Osteocyte (in vitro differentiated cells): ENCODE results near the gene TOPAZ1. TPM values are rescaled to one million over a fixed set of nuclear protein-coding genes. Genes with fewer than 3 reads are reported as not detected.

Experiments
- DNase-seq: peaks from one replicate; pipeline ENCODE4 v3.0.0; 2021; ENCODE audit warnings: mixed read lengths; ENCODE audit not compliant: unreplicated experiment; ENCODE audit errors: extremely low spot score
- H3K27ac Mint-ChIP-seq: one replicate; pipeline ENCODE4 v1.8.0; 2021; ENCODE audit warnings: mild to moderate bottlenecking, mixed read lengths; ENCODE audit not compliant: unreplicated experiment
- H3K27me3 Mint-ChIP-seq: one replicate; pipeline ENCODE4 v1.8.0; 2021; ENCODE audit warnings: mixed read lengths; ENCODE audit not compliant: unreplicated experiment
- H3K36me3 Mint-ChIP-seq: one replicate; pipeline ENCODE4 v1.8.0; 2021; ENCODE audit warnings: mixed read lengths; ENCODE audit not compliant: unreplicated experiment
- H3K4me1 Mint-ChIP-seq: one replicate; pipeline ENCODE4 v1.8.0; 2021; ENCODE audit warnings: mixed read lengths; ENCODE audit not compliant: unreplicated experiment
- H3K4me3 Mint-ChIP-seq: one replicate; pipeline ENCODE4 v1.8.0; 2021; ENCODE audit warnings: mild to moderate bottlenecking, moderate library complexity, mixed read lengths; ENCODE audit not compliant: unreplicated experiment
- H3K9me3 Mint-ChIP-seq: one replicate; pipeline ENCODE4 v1.8.0; 2021; ENCODE audit warnings: mixed read lengths; ENCODE audit not compliant: unreplicated experiment
- total RNA-seq: library from RNA; stranded (reverse); gene quantifications from 2 replicates; pipeline ENCODE4 v1.2.1, GENCODE V29; 2021
- TF ChIP-seq, protein P1 (sequence below): fragments of 200-600 bp; sonication (generic); IDR thresholded peaks from 2 replicates; pipeline ENCODE4 v1.5.0; 2021; ENCODE audit warnings: antibody characterized with exemption, mild to moderate bottlenecking, moderate library complexity

Gene TOPAZ1
- total RNA-seq, 1 donor from 2014 or later = not detected

DNA sequence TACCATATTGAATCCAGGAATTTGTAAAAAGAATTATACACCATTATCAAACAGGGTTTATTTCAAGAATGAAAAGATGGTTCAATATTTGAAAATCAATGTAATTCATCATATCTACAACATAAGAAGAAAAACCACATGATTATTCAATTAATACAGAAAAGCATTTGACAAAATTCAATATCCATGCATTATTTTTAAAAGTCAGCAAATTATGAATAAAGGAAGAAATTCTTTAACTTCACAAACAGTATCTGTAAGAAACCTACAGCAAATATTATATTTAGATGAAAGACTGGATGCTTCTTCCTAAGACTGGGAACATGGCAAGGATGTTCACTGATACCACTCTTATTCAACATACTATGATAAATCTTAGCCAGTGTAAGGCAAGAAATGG lies 55.6 kb downstream of the TOPAZ1 start:
- no peak overlapping the region for H3K27ac Mint-ChIP-seq
- no peak for DNase-seq
- TF ChIP-seq, protein P1, sequence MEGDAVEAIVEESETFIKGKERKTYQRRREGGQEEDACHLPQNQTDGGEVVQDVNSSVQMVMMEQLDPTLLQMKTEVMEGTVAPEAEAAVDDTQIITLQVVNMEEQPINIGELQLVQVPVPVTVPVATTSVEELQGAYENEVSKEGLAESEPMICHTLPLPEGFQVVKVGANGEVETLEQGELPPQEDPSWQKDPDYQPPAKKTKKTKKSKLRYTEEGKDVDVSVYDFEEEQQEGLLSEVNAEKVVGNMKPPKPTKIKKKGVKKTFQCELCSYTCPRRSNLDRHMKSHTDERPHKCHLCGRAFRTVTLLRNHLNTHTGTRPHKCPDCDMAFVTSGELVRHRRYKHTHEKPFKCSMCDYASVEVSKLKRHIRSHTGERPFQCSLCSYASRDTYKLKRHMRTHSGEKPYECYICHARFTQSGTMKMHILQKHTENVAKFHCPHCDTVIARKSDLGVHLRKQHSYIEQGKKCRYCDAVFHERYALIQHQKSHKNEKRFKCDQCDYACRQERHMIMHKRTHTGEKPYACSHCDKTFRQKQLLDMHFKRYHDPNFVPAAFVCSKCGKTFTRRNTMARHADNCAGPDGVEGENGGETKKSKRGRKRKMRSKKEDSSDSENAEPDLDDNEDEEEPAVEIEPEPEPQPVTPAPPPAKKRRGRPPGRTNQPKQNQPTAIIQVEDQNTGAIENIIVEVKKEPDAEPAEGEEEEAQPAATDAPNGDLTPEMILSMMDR = no peak
- no peaks in the 10 kb centered on the region for H3K4me1 Mint-ChIP-seq
- H3K36me3 Mint-ChIP-seq = no peaks in the 10 kb centered on the region
- H3K4me3 Mint-ChIP-seq = no peak overlapping the region
- H3K9me3 Mint-ChIP-seq = no peaks in the 10 kb centered on the region
- peaks cover 49% of the 10 kb centered on the region for H3K27me3 Mint-ChIP-seq

GRCh38 chr3:44301746-44302145 lies 60.1 kb downstream of the TOPAZ1 start:
- Mint-ChIP-seq H3K9me3 (no peaks in the 10 kb centered on the region), H3K27me3 (peaks cover 48% of the 10 kb centered on the region), H3K27ac (no peak overlapping the region), H3K4me3 (no peak overlapping the region), H3K4me1 (no peaks in the 10 kb centered on the region), H3K36me3 (no peaks in the 10 kb centered on the region)
- no peak for DNase-seq
- TF ChIP-seq, protein P1 = no peak

DNA sequence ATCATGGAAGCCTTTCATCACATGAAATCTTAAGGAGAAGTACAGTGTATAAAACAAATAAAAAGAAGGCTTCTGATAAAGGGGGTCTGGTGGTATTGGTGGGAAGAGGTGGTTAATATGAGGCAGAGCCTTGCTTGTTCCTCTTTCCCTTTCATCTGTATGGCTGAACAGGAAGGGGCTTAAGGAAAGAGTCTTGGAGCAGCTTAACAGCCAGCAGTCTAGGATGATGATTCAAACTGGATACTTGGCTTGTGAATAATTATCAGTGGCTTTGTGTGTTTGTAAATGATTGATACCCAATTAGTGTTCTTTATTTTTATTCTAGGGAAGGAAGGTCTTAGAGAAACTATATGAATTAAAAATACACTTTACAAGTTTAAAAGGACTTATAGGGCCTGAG lies 67.8 kb downstream of the TOPAZ1 start:
- H3K27ac Mint-ChIP-seq = no peak overlapping the region
- H3K27me3 Mint-ChIP-seq = peaks cover 46% of the 10 kb centered on the region

DNA sequence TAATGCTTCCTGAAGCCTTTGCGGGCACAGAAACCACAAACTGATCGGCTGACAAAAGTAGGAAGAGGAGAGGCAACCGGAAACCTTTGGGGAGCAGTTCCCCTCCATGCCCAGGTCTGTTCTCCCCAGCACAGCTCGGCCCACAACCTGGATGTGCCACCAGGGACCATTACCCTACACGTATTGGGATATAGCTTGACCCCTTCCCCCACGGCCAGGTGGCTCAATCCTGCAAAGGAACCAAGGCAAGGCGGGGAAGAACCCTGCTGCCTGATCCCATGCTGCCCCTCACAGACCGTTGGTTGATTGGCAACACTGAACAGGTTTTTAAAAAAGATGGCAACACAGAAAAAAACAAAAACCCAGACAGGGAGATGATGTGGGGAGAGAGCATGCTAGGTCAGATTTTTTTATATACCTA lies 77.2 kb downstream of the TOPAZ1 start:
- Mint-ChIP-seq H3K27me3 (peaks cover 49% of the 10 kb centered on the region), H3K4me3 (no peak overlapping the region), H3K36me3 (no peaks in the 10 kb centered on the region), H3K4me1 (no peaks in the 10 kb centered on the region), H3K27ac (no peak overlapping the region), H3K9me3 (no peaks in the 10 kb centered on the region)
- no peak for DNase-seq
- TF ChIP-seq, protein P1 = no peak

More for the DNA sequence above, 67.8 kb downstream of the TOPAZ1 start:
- H3K36me3 Mint-ChIP-seq = no peaks in the 10 kb centered on the region
- no peaks in the 10 kb centered on the region for H3K9me3 Mint-ChIP-seq
- H3K4me1 Mint-ChIP-seq = no peaks in the 10 kb centered on the region
- no peak overlapping the region for H3K4me3 Mint-ChIP-seq
- TF ChIP-seq, protein P1 = no peak
- no peak for DNase-seq

GRCh38 chr3:44321335-44321734 lies 79.6 kb downstream of the TOPAZ1 start:
- Mint-ChIP-seq H3K4me3 (no peak overlapping the region), H3K4me1 (no peaks in the 10 kb centered on the region), H3K9me3 (peaks cover 2% of the 10 kb centered on the region), H3K27ac (no peak overlapping the region), H3K36me3 (no peaks in the 10 kb centered on the region), H3K27me3 (peaks cover 49% of the 10 kb centered on the region)
- no peak for DNase-seq
- TF ChIP-seq, protein P1 = no peak
